Measurements from ENCODE around the gene ELK4.

The ELK4 gene

GRCh38 chr1:205631768-205632668 is at the start of gene ELK4:
ELK4 (minus strand) TSS chr1:205632011; CDS start chr1:205623882, 8,129 bp downstream.
- DNase-seq, result peak; percentile 96 to 98

GRCh38 chr1:205681364-205681763 is 49.6 kb upstream of the ELK4 start:
- DNase-seq, result no peak

- DNase-seq, result peak; percentile 14 to 29
These were observed 48.5 kb upstream of the ELK4 start, which contains the start of gene SLC45A3 for GRCh38 chr1:205680073-205680851. SLC45A3 (minus strand) TSS chr1:205680509; CDS start chr1:205664656, 15,853 bp downstream.

GRCh38 chr1:205678286-205679111 is 46.7 kb upstream of the ELK4 start:
- DNase-seq, result no peak

- DNase-seq, result no peak
These were observed 45.4 kb upstream of the ELK4 start for GRCh38 chr1:205677167-205677566.

GRCh38 chr1:205676597-205676996 is 44.8 kb upstream of the ELK4 start:
- DNase-seq, result no peak

- DNase-seq, result no peak
These were observed 44.2 kb upstream of the ELK4 start for GRCh38 chr1:205676002-205676401.

- DNase-seq, result no peak
These were observed 43.4 kb upstream of the ELK4 start for GRCh38 chr1:205675247-205675646.

- no peak for DNase-seq
These were observed 41.2 kb upstream of the ELK4 start for GRCh38 chr1:205672970-205673369.

GRCh38 chr1:205672395-205672889 is 40.6 kb upstream of the ELK4 start:
- no peak for DNase-seq

- DNase-seq, result no peak
These were observed 39.0 kb upstream of the ELK4 start for GRCh38 chr1:205670611-205671430.

GRCh38 chr1:205670150-205670446 is 38.3 kb upstream of the ELK4 start:
- DNase-seq, result no peak

- DNase-seq, result no peak
These were observed 37.7 kb upstream of the ELK4 start for GRCh38 chr1:205669341-205670149.

- no peak for DNase-seq
These were observed 37.1 kb upstream of the ELK4 start for GRCh38 chr1:205668951-205669340.

- no peak for DNase-seq
These were observed 36.3 kb upstream of the ELK4 start for GRCh38 chr1:205667909-205668643.

- no peak for DNase-seq
These were observed 34.8 kb upstream of the ELK4 start for GRCh38 chr1:205666372-205667166.

- no peak for DNase-seq
These were observed 33.6 kb upstream of the ELK4 start for GRCh38 chr1:205665201-205666045.

- DNase-seq, result no peak
These were observed 32.7 kb upstream of the ELK4 start for GRCh38 chr1:205664399-205665017.

Measured in NCI-H1930 (cell line).